Heart left ventricle (tissue), 13 donors: Measurements from ENCODE around the gene SCARB1.

Experiments
- CTCF ChIP-seq, 12 donors: fragments of 200-600 bp; sonication (generic) in 4 of 12; IDR thresholded peaks; one replicate each; pipeline versions ENCODE4 v1.5.0 to v1.8.0; 2018 to 2022; ENCODE audit warnings: antibody characterized with exemption in 12 of 12, mild to moderate bottlenecking in 5 of 12
- POLR2A ChIP-seq, 2 donors: fragments of 450-650 bp; IDR thresholded peaks; one replicate each; pipeline ENCODE4 v1.6.1; 2017; ENCODE audit warnings: antibody characterized with exemption in 2 of 2, mild to moderate bottlenecking in 2 of 2, moderate library complexity in 2 of 2
- donor health status: ischemic (EF 13 %, LVEDD 7.1; RV severe dilation, severe dysfunction).
- donor health status: DM: no; HTN: yes; CAD: no.
- donor health status: DM: no; HTN: no; CAD: no.
- donor health status: ischemic (EF 25% LVEDD 6.9; RV normal size, moderate dysfunction).
- donor health status: ischemic (EF 25% LVEDD 5.7; RV mildly dilated, moderate dysfunction).
- donor health status: ischemic (EF 35%, LVEDD 5.7; RV mildly dilated, moderate dysfunction).
- donor health status: nonischemic (EF 11% LVEDD 7.7; RV severe dilation, severe dysfunction).
- donor health status: DM: yes; HTN: yes; CAD: no.
- donor health status: PGD.
- donor health status: ischemic (EF 29% LVEDD 5.4; RV normal size, mild dysfunction).
- donor health status: nonischemic (EF 23%, LVEDD 6.1; RV moderate dilation, normal function).

GRCh38 chr12:124754491-124754890, 109.2 kb downstream of the SCARB1 start:
- TF ChIP-seq CTCF (IDR thresholded peaks at IDR 0.05) (no peak), POLR2A (IDR thresholded peaks at IDR 0.05) (no peak)
